Measurements from ENCODE around the gene CCNDBP1.

DNA sequence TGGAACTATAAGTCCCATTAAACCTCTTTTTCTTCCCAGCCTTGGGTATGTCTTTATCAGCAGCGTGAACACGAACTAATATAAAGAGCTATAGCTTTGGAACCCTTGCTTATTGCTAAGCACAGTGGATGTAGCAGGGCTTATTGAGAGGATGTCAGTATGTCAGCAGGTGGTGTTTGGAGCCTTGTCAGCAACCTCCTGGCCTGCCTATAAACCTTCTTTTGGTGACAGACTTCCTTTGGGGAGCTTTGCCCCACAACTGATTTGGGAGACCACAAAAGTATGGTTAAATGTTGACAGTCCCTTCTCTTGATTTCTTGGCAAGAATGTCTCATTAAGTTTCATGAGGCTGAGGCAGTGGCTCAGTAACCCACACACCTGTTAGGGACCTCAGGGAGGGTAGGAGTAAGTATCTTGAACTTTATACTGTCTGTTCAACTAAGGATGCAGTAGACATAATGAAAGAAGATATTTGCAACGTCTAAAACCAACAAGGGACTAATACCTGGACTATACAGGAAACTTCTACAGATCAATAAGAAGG, 14.8 kb downstream of the CCNDBP1 start:
- TF ChIP-seq NRF1 (IDR thresholded peaks at IDR 0.05; ENCODE audit: low read depth, low read length) = no peak
- TF ChIP-seq YY1 (IDR thresholded peaks at IDR 0.05; ENCODE audit: low read depth) = no peak
- no peak for TF ChIP-seq SMC3 (IDR thresholded peaks at IDR 0.05; ENCODE audit: low read depth, low read length)
- TF ChIP-seq, protein P1, sequence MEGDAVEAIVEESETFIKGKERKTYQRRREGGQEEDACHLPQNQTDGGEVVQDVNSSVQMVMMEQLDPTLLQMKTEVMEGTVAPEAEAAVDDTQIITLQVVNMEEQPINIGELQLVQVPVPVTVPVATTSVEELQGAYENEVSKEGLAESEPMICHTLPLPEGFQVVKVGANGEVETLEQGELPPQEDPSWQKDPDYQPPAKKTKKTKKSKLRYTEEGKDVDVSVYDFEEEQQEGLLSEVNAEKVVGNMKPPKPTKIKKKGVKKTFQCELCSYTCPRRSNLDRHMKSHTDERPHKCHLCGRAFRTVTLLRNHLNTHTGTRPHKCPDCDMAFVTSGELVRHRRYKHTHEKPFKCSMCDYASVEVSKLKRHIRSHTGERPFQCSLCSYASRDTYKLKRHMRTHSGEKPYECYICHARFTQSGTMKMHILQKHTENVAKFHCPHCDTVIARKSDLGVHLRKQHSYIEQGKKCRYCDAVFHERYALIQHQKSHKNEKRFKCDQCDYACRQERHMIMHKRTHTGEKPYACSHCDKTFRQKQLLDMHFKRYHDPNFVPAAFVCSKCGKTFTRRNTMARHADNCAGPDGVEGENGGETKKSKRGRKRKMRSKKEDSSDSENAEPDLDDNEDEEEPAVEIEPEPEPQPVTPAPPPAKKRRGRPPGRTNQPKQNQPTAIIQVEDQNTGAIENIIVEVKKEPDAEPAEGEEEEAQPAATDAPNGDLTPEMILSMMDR (IDR thresholded peaks at IDR 0.05) = no peak
- TF ChIP-seq EZH2phosphoT487 (IDR thresholded peaks at IDR 0.05; ENCODE audit: borderline replicate concordance, low read depth) = no peak
- TF ChIP-seq POLR2AphosphoS5 (IDR thresholded peaks at IDR 0.05; ENCODE audit: low read depth, low read length) = no peak
- TF ChIP-seq EP300 (IDR thresholded peaks at IDR 0.05; ENCODE audit: borderline replicate concordance in 1 of 2, low read depth in 1 of 2, low read length in 1 of 2) = no peak
- TF ChIP-seq, protein P2, sequence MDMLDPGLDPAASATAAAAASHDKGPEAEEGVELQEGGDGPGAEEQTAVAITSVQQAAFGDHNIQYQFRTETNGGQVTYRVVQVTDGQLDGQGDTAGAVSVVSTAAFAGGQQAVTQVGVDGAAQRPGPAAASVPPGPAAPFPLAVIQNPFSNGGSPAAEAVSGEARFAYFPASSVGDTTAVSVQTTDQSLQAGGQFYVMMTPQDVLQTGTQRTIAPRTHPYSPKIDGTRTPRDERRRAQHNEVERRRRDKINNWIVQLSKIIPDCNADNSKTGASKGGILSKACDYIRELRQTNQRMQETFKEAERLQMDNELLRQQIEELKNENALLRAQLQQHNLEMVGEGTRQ (IDR thresholded peaks at IDR 0.05; ENCODE audit: borderline replicate concordance, low read depth, low read length) = no peak
- TF ChIP-seq, protein P3, sequence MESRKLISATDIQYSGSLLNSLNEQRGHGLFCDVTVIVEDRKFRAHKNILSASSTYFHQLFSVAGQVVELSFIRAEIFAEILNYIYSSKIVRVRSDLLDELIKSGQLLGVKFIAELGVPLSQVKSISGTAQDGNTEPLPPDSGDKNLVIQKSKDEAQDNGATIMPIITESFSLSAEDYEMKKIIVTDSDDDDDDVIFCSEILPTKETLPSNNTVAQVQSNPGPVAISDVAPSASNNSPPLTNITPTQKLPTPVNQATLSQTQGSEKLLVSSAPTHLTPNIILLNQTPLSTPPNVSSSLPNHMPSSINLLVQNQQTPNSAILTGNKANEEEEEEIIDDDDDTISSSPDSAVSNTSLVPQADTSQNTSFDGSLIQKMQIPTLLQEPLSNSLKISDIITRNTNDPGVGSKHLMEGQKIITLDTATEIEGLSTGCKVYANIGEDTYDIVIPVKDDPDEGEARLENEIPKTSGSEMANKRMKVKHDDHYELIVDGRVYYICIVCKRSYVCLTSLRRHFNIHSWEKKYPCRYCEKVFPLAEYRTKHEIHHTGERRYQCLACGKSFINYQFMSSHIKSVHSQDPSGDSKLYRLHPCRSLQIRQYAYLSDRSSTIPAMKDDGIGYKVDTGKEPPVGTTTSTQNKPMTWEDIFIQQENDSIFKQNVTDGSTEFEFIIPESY (IDR thresholded peaks at IDR 0.05; ENCODE audit: borderline replicate concordance, low read depth) = no peak
- no peak for TF ChIP-seq RAD21 (IDR thresholded peaks at IDR 0.05; ENCODE audit: low read length)
- no peak for TF ChIP-seq CHD2 (IDR thresholded peaks at IDR 0.05; ENCODE audit: low read length, partially characterized antibody)
- TF ChIP-seq, protein P4, sequence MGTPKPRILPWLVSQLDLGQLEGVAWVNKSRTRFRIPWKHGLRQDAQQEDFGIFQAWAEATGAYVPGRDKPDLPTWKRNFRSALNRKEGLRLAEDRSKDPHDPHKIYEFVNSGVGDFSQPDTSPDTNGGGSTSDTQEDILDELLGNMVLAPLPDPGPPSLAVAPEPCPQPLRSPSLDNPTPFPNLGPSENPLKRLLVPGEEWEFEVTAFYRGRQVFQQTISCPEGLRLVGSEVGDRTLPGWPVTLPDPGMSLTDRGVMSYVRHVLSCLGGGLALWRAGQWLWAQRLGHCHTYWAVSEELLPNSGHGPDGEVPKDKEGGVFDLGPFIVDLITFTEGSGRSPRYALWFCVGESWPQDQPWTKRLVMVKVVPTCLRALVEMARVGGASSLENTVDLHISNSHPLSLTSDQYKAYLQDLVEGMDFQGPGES (IDR thresholded peaks at IDR 0.05; ENCODE audit: low read depth, low read length) = no peak
